Activated gamma-delta T cell treated with anti-CD3 and anti-CD28 coated beads, Interleukin-2, amount 50 U/mL, for 16 hours (primary cell): ENCODE measurements around the gene HMGCLL1.

Experiments used
- DNase-seq: peaks from one replicate; pipeline ENCODE4 v3.0.0-alpha.2; 2020; ENCODE audit warnings: low read depth

Gene HMGCLL1

GRCh38 chr6:55443238-55444134 is 135.5 kb downstream of the HMGCLL1 start:
- no peak for DNase-seq

- no peak for DNase-seq
Observed at GRCh38 chr6:55438203-55438602, 140.8 kb downstream of the HMGCLL1 start.

- DNase-seq: no peak
Observed at GRCh38 chr6:55437141-55437540, 141.9 kb downstream of the HMGCLL1 start.

GRCh38 chr6:55433446-55434130 is 145.4 kb downstream of the HMGCLL1 start:
- DNase-seq: no peak

- no peak for DNase-seq
Observed at GRCh38 chr6:55423933-55424332, 155.1 kb downstream of the HMGCLL1 start.

- DNase-seq: no peak
Observed at GRCh38 chr6:55410674-55411073, 168.3 kb downstream of the HMGCLL1 start.

- no peak for DNase-seq
Observed at GRCh38 chr6:55405474-55406235, 173.3 kb downstream of the HMGCLL1 start.

- no peak for DNase-seq
Observed at GRCh38 chr6:55399351-55399750, 179.6 kb downstream of the HMGCLL1 start.

- no peak for DNase-seq
Observed at GRCh38 chr6:55397986-55398385, 181.0 kb downstream of the HMGCLL1 start.

GRCh38 chr6:55395871-55396270 is 183.1 kb downstream of the HMGCLL1 start:
- DNase-seq: no peak

GRCh38 chr6:55388211-55388610 is 190.8 kb downstream of the HMGCLL1 start:
- DNase-seq: no peak
